ENCODE measurements around the gene SEC14L5.

DNA sequence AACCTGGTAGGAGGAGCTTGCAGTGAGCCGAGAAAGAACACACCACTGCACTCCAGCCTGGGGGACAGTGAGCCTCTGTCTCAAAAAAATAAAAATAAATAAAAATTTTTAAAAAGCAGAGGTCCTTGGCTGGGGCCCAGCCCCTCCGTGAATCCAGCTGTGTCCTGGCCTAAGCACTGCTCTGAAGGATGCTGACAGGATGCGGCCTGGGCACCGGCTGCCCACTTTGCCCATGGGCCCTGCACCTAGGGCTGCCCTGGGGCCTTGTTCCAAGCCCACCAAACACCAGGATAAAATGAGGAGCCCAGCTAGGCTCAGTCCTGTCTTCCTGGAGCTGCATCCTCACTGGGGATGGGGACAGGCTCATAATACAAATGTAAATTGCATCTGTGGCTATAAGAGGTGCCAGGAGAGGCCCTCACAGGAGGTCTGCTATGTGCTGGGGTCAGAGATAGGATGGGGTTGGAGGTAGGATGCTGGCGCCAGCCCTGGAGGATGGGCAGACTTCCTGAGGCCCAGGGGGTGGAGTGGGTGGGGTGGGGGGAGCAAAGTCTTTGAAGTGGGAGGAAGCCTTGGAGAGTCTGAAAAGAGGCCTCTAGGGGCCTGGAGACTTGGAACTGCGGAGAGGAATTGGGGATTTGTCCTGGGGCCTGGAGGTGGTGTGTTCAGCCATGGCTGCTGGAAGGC lies 101.4 kb downstream of the SEC14L5 start:
- TF ChIP-seq, protein P1, sequence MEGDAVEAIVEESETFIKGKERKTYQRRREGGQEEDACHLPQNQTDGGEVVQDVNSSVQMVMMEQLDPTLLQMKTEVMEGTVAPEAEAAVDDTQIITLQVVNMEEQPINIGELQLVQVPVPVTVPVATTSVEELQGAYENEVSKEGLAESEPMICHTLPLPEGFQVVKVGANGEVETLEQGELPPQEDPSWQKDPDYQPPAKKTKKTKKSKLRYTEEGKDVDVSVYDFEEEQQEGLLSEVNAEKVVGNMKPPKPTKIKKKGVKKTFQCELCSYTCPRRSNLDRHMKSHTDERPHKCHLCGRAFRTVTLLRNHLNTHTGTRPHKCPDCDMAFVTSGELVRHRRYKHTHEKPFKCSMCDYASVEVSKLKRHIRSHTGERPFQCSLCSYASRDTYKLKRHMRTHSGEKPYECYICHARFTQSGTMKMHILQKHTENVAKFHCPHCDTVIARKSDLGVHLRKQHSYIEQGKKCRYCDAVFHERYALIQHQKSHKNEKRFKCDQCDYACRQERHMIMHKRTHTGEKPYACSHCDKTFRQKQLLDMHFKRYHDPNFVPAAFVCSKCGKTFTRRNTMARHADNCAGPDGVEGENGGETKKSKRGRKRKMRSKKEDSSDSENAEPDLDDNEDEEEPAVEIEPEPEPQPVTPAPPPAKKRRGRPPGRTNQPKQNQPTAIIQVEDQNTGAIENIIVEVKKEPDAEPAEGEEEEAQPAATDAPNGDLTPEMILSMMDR (conservative IDR thresholded peaks at IDR 0.05; ENCODE audit: low read depth, low read length): no peak
- no peak for TF ChIP-seq POLR2A (IDR thresholded peaks at IDR 0.05; ENCODE audit: low read depth, low read length)
- TF ChIP-seq FOS (IDR thresholded peaks at IDR 0.05; ENCODE audit: low read depth, low read length): no peak
- TF ChIP-seq BHLHE40 (IDR thresholded peaks at IDR 0.05; ENCODE audit: low read depth, low read length): no peak
- TF ChIP-seq MXI1 (IDR thresholded peaks at IDR 0.05; ENCODE audit: borderline replicate concordance, low read depth, low read length): no peak
- no peak for TF ChIP-seq MAFK (IDR thresholded peaks at IDR 0.05; ENCODE audit: low read depth, low read length)
